Hepatocyte (in vitro differentiated cells): ENCODE data around the gene IKBKE. TPM values are rescaled to one million over a fixed set of nuclear protein-coding genes. Genes with fewer than 3 reads are reported as not detected.
"Not testable (repeated sequence)": the region's sequence is repeated elsewhere in the genome, so short reads cannot be mapped to it uniquely, and the experiment has no call there.

ENCODE experiments used
- DNase-seq: peaks from one replicate; pipeline ENCODE4 v3.0.0-alpha.2; 2016; ENCODE audit warnings: low spot score
- H2AFZ ChIP-seq: fragments of 200-600 bp; sonication (generic); 2 replicates; pipeline ENCODE4 v1.6.0; 2016; ENCODE audit warnings: antibody characterized with exemption, mild to moderate bottlenecking
- H3K27ac ChIP-seq: fragments of 200-600 bp; sonication (generic); 2 replicates; pipeline ENCODE4 v1.5.1; 2016; ENCODE audit warnings: mild to moderate bottlenecking
- H3K27me3 ChIP-seq: fragments of 200-600 bp; sonication (generic); 2 replicates; pipeline ENCODE4 v1.6.1; 2016
- H3K36me3 ChIP-seq: fragments of 200-600 bp; sonication (generic); replicated peaks from 2 replicates; pipeline ENCODE4 v1.5.1; 2016; ENCODE audit warnings: low read depth; ENCODE audit not compliant: insufficient read depth
- H3K4me1 ChIP-seq: fragments of 200-600 bp; sonication (generic); 2 replicates; pipeline ENCODE4 v1.5.1; 2016; ENCODE audit warnings: mild to moderate bottlenecking, moderate library complexity; ENCODE audit not compliant: insufficient read depth
- H3K4me2 ChIP-seq: fragments of 200-600 bp; sonication (generic); 2 replicates; pipeline ENCODE4 v1.6.0; 2016
- H3K4me3 ChIP-seq: fragments of 200-600 bp; sonication (generic); 2 replicates; pipeline ENCODE4 v1.5.1; 2016; ENCODE audit warnings: mild to moderate bottlenecking
- H3K79me2 ChIP-seq: fragments of 200-600 bp; sonication (generic); 2 replicates; pipeline ENCODE4 v1.6.0; 2017; ENCODE audit warnings: mild to moderate bottlenecking
- H3K9me2 ChIP-seq: fragments of 200-600 bp; sonication (generic); replicated peaks from 2 replicates; pipeline ENCODE4 v1.6.0; 2017; ENCODE audit warnings: mild to moderate bottlenecking; ENCODE audit not compliant: insufficient read depth
- H3K9me3 ChIP-seq: fragments of 200-600 bp; sonication (generic); 2 replicates; pipeline ENCODE4 v1.5.1; 2016; ENCODE audit warnings: low read depth, mild to moderate bottlenecking
- H4K20me1 ChIP-seq: fragments of 200-600 bp; sonication (generic); 2 replicates; pipeline ENCODE4 v1.6.0; 2016; ENCODE audit warnings: mild to moderate bottlenecking; ENCODE audit not compliant: insufficient read depth, poor library complexity, severe bottlenecking
- EZH2 ChIP-seq: fragments of 200-600 bp; sonication (generic); IDR thresholded peaks from 2 replicates; pipeline ENCODE4 v1.6.1; 2016; ENCODE audit warnings: antibody characterized with exemption, mild to moderate bottlenecking, borderline replicate concordance
- EZH2phosphoT487 ChIP-seq: fragments of 200-600 bp; sonication (generic); IDR thresholded peaks from one replicate; pipeline ENCODE4 v1.6.1; 2018; ENCODE audit warnings: antibody characterized with exemption, mild to moderate bottlenecking, low read depth, moderate library complexity; ENCODE audit not compliant: unreplicated experiment, severe bottlenecking
- WGBS: methylation state at CpG from one replicate; pipeline ENCODE4 v1.1.6; 2016; ENCODE audit warnings: low lambda C conversion rate; ENCODE audit errors: missing lambda C conversion rate; 5-methylcytosine and 5-hydroxymethylcytosine counted together
- polyA plus RNA-seq: library from polyadenylated mRNA; unstranded; fragments of >200 nt; fragmentation: Nextera tagmentation; extraction: Ambion mirVana; gene quantifications from 2 replicates; pipeline ENCODE4 v1.2.1, GENCODE V29; 2016
- total RNA-seq: library from RNA; depleted of rRNA; stranded (reverse); fragments of >200 nt; gene quantifications from 2 replicates; pipeline ENCODE4 v1.2.3, GENCODE V29; 2014
- TF ChIP-seq, protein P1 (sequence below): fragments of 200-600 bp; sonication (generic); IDR thresholded peaks from 2 replicates; pipeline ENCODE4 v1.5.1; 2016; ENCODE audit warnings: antibody characterized with exemption, mild to moderate bottlenecking; ENCODE audit not compliant: poor library complexity

Gene IKBKE
- total and polyA plus RNA-seq, 2 experiments from 2014 or later = 5.9 to 6.4 TPM

DNA sequence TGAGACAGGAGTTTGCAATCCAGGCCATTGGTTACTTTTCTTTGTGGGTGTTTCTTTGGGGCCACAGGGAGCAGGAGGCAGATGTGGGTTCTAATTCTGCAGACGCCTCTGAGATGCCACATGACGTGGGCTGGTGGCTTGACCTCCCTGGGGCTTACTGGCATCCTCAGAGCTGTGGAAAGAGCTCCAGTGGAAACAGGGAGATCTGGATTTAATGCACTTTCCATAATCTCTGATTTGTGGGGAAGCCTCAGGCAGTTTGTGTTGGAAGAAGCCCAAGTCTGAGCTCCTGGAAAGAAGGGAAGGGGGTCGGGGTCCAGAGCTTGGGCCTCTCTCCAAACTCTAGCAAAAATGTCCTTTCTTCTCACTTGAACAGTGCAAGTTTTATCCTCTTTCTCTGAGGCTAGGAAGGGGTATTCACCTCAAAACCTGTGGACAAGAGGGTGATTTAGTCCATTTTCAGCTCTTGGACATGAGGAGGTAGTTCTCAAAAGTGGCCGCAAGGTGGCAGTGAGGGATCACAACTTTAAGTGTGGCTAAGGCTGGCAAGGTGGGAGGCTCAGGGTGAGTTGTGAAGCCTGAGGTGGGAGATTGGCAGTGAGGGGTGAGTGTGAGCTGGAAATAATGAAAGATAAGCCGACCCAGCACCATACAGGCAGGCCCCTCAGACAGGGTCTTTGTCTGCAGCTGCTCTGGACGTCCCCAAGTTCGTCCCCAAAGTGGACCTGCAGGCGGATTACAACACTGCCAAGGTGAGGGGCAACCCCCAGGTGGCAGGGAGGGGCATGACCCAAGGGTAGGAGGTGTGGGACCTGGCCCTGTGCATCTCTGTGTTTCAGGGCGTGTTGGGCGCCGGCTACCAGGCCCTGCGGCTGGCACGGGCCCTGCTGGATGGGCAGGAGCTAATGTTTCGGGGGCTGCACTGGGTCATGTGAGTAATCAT lies 9.2 kb downstream of the IKBKE start:
- Histone ChIP-seq H4K20me1 (no peaks in the 10 kb centered on the region), H3K79me2 (no peaks in the 10 kb centered on the region), H3K4me2 (no peak overlapping the region), H3K9me2 (no peaks in the 10 kb centered on the region), H3K27ac (no peak overlapping the region), H3K4me3 (no peak overlapping the region), H3K4me1 (no peaks in the 10 kb centered on the region), H3K36me3 (no peaks in the 10 kb centered on the region), H3K9me3 (no peaks in the 10 kb centered on the region), H2AFZ (no peak overlapping the region), H3K27me3 (no peaks in the 10 kb centered on the region)
- TF ChIP-seq, protein P1, sequence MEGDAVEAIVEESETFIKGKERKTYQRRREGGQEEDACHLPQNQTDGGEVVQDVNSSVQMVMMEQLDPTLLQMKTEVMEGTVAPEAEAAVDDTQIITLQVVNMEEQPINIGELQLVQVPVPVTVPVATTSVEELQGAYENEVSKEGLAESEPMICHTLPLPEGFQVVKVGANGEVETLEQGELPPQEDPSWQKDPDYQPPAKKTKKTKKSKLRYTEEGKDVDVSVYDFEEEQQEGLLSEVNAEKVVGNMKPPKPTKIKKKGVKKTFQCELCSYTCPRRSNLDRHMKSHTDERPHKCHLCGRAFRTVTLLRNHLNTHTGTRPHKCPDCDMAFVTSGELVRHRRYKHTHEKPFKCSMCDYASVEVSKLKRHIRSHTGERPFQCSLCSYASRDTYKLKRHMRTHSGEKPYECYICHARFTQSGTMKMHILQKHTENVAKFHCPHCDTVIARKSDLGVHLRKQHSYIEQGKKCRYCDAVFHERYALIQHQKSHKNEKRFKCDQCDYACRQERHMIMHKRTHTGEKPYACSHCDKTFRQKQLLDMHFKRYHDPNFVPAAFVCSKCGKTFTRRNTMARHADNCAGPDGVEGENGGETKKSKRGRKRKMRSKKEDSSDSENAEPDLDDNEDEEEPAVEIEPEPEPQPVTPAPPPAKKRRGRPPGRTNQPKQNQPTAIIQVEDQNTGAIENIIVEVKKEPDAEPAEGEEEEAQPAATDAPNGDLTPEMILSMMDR = peak; percentile 77
- no peak for TF ChIP-seq EZH2phosphoT487
- 78% methylated on average over 14 of the region's 14 CpGs for WGBS
- DNase-seq = peak; percentile 88

DNA sequence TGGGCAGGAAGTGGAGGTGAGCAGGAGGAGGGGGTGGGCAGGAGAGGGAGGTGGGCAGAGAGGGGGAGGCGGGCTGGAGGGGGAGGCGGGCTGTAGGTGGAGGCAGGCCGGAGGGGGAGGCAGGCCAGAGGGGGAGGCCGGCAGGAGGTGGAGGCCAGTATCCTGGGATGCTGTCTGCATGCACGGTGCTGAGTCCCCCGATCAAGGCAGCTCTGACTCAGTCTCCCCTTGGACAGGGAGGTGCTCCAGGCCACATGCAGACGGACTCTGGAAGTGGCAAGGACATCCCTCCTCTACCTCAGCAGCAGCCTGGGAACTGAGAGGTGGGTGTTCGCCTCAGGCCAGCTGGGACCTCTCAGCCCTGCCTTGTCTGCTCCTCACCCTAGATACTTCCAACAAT lies 9.9 kb downstream of the IKBKE start:
- TF ChIP-seq EZH2phosphoT487 (no peak), EZH2 (no peak)
- TF ChIP-seq, protein P1 = no peak

DNA sequence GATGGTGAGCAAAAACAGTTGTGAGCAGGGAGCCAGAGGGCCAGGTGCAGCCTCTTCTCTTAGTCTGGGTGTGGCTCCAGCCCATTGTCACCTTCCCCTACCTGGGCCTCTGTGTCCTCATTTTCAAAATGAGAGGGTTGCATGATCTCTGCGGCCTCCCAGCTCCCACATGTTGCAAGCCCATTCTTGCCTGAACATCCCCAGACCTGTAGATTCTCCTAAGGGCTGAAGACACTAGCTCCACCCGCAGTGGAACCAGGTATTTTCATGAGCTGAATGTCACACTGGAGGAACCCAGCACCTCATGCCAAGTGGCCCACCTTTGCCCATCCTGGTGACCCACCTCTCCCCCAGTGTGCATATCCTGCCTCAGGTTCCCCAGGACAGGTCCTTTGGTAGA lies 12.3 kb downstream of the IKBKE start:
- H3K9me2 ChIP-seq = no peaks in the 10 kb centered on the region
- no peak overlapping the region for H3K4me2 ChIP-seq
- H2AFZ ChIP-seq = no peak overlapping the region
- DNase-seq = no peak
- H3K4me3 ChIP-seq = no peak overlapping the region
- H3K4me1 ChIP-seq = no peaks in the 10 kb centered on the region
- no peak for TF ChIP-seq EZH2
- TF ChIP-seq, protein P1 = no peak
- no peaks in the 10 kb centered on the region for H3K36me3 ChIP-seq
- H4K20me1 ChIP-seq = no peaks in the 10 kb centered on the region
- no peak overlapping the region for H3K27ac ChIP-seq
- no peaks in the 10 kb centered on the region for H3K27me3 ChIP-seq
- no peaks in the 10 kb centered on the region for H3K79me2 ChIP-seq
- 98% methylated on average over 2 of the region's 2 CpGs for WGBS
- H3K9me3 ChIP-seq = no peaks in the 10 kb centered on the region

More for the DNA sequence above, 9.9 kb downstream of the IKBKE start:
- H2AFZ ChIP-seq = no peak overlapping the region
- H3K27ac ChIP-seq = no peak overlapping the region
- no peaks in the 10 kb centered on the region for H3K79me2 ChIP-seq
- 100% methylated on average over 3 of the region's 8 CpGs for WGBS
- DNase-seq = no peak
- no peaks in the 10 kb centered on the region for H3K9me2 ChIP-seq
- H3K36me3 ChIP-seq = no peaks in the 10 kb centered on the region
- no peaks in the 10 kb centered on the region for H3K27me3 ChIP-seq
- no peak overlapping the region for H3K4me2 ChIP-seq
- no peaks in the 10 kb centered on the region for H4K20me1 ChIP-seq
- H3K9me3 ChIP-seq = no peaks in the 10 kb centered on the region
- no peak overlapping the region for H3K4me3 ChIP-seq
- H3K4me1 ChIP-seq = no peaks in the 10 kb centered on the region

DNA sequence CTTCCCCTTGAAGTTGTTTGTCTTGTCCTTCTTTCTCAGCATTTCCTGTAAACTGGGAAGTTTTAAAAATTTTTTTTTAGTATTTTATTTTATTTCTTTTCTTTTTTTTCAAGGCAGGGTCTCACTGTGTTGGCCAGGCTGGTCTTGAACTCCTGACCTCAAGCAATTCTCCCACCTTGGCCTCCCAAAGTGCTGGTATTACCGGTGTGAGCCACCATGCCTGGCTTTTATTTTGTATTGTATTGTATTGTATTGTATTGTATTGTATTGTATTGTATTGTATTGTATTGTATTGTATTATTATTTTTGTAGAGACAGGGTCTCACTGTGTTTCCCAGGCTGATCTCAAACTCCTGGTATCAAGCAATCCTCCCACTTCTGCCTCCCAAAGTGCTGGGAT lies 13.6 kb downstream of the IKBKE start:
- H3K4me2 ChIP-seq, H3K79me2 ChIP-seq, H2AFZ ChIP-seq, H3K27me3 ChIP-seq, H3K27ac ChIP-seq, H3K9me3 ChIP-seq, H3K4me3 ChIP-seq, H4K20me1 ChIP-seq, H3K4me1 ChIP-seq, DNase-seq, H3K36me3 ChIP-seq, H3K9me2 ChIP-seq: not testable (repeated sequence)
- 91% methylated on average over 1 of the region's 1 CpG for WGBS
